ENCODE measurements around the gene STRIP2.

- TF ChIP-seq, protein P1, sequence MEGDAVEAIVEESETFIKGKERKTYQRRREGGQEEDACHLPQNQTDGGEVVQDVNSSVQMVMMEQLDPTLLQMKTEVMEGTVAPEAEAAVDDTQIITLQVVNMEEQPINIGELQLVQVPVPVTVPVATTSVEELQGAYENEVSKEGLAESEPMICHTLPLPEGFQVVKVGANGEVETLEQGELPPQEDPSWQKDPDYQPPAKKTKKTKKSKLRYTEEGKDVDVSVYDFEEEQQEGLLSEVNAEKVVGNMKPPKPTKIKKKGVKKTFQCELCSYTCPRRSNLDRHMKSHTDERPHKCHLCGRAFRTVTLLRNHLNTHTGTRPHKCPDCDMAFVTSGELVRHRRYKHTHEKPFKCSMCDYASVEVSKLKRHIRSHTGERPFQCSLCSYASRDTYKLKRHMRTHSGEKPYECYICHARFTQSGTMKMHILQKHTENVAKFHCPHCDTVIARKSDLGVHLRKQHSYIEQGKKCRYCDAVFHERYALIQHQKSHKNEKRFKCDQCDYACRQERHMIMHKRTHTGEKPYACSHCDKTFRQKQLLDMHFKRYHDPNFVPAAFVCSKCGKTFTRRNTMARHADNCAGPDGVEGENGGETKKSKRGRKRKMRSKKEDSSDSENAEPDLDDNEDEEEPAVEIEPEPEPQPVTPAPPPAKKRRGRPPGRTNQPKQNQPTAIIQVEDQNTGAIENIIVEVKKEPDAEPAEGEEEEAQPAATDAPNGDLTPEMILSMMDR (IDR thresholded peaks at IDR 0.05; ENCODE audit: poor library complexity): no peak
- TF ChIP-seq EZH2phosphoT487 (IDR thresholded peaks at IDR 0.05; ENCODE audit: low read depth, severe bottlenecking, unreplicated experiment) (no peak), EZH2 (IDR thresholded peaks at IDR 0.05; ENCODE audit: borderline replicate concordance) (no peak)
These were observed 83.7 kb downstream of the STRIP2 start for GRCh38 chr7:129517931-129518330.
